NOMO-1 treated with DMSO at 0.1 percent for 48 hours (cell line): Measurements from ENCODE around the gene MIOX.
A peak's percentile ranks its signal among the peaks of the same experiment; 100 is the strongest.

Source experiments
- DNase-seq: peaks from one replicate; lab custom pipeline; 2025; ENCODE audit not compliant: unreplicated experiment; lab: John Stamatoyannopoulos, UW

Gene MIOX

GRCh38 chr22:50489363-50490243 is 2.9 kb downstream of the MIOX start:
- DNase-seq, result no peak

GRCh38 chr22:50490531-50491308 is 4.1 kb downstream of the MIOX start:
- DNase-seq, result no peak

- DNase-seq, result no peak
Observed at GRCh38 chr22:50497093-50497492, 10.4 kb downstream of the MIOX start.

- peak; percentile 58 for DNase-seq
Observed at GRCh38 chr22:50498322-50498890, 11.7 kb downstream of the MIOX start.

DNA sequence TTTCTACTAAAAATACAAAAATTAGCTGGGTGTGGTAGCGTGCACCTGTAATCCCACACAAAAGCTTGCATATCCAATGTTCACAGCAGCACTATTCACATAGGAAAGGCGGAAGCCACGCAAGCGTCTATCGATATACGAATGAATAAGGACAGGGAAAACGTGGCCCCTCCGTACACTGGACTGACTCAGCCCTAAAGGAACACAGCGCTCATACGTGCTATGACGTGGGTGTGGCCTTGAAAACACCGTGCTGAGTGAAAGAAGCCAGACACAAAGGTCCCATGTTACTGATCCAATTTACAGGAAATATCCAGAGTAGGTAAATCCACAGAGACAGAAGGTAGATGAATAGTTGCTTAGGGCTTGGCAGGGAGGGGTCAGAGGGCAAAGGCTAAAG is 13.8 kb downstream of the MIOX start:
- DNase-seq, result no peak

DNA sequence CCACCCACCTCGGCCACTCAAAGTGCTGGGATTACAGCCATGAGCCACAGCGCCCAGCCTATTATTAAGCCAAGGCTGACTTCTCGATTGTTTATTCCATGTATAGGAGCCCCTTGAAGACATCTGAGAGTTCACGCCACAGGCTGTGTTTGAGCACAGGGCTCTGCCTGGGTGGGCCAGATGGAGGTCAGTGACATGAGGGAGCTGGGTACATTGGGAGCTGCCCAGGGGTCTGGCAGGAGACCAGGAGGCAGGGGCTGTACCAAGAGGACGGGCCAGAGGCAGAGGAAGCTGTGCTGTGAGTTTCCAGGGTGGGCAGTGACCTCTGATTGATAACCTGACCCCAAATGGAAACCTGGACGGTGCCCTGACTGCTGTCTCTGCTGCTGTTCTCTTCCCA is 15.4 kb downstream of the MIOX start:
- DNase-seq, result no peak

GRCh38 chr22:50502628-50503474 is 16.2 kb downstream of the MIOX start:
- no peak for DNase-seq

- no peak for DNase-seq
Observed at GRCh38 chr22:50503475-50504145, 17.0 kb downstream of the MIOX start.

DNA sequence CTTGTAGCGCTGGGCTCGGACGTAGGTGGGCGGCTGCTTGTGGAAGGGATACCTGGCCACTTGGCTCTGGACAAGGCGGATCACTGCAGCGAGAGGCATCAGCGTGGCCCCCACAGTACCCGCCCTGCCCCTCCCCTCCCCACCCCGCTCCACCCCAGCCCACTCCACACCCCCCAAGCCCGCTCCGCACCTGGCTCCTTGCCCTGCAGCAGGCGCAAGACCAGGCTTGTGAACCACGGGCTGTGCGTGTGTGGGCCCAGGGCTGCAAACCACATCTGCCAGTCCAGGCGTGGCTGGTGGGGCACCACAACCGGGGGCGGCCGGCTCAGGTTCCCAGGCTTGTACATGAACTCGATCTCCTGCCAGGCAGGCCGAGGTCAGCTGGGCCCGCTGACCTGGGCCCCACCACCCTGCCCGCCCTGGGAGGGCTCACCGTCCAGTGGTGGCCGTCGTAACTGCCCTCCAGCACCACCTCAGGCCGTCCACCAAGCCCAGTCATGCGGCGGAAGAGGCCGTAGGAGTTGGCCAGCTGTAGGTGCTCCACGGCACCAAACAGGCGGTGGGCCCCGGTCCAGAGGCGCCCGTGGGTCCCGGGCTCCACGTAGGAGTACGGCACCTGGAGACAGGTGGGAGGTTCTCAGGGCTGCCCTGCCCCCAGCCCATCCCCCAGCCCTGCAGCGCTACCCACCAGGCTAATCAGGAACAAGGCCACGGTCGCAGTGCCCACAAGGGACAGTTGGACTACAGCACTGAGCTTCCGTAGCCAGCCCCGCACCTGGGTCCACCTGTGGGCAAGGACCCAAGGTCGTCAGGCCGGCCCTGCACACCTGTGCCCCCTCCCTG is 17.9 kb downstream of the MIOX start:
- no peak for DNase-seq

DNA sequence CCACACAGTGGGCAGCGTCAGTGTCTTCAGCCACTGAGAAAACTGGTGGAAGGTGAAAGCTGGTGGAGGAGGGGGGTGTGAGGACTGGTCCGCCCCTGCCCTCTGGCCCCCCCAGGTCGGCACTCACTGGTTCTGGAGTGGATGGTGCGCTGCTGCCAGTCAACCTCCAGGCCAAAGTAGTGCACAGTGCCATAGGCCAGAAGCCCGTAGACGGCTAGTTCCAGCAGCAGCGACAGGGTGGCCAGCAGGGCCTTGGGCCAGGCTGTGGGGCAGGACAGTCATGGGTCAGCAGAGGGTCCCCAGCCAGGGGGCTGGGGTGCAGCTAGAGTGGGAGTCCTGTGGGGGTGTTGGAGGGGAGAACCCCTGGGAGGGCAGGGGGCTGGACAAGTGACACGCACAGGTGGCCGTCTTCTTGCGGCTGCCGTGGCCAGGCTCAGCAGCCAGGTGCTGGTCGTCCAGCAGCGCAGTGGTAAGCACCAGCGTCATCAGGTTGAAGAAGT is 18.7 kb downstream of the MIOX start:
- no peak for DNase-seq

DNA sequence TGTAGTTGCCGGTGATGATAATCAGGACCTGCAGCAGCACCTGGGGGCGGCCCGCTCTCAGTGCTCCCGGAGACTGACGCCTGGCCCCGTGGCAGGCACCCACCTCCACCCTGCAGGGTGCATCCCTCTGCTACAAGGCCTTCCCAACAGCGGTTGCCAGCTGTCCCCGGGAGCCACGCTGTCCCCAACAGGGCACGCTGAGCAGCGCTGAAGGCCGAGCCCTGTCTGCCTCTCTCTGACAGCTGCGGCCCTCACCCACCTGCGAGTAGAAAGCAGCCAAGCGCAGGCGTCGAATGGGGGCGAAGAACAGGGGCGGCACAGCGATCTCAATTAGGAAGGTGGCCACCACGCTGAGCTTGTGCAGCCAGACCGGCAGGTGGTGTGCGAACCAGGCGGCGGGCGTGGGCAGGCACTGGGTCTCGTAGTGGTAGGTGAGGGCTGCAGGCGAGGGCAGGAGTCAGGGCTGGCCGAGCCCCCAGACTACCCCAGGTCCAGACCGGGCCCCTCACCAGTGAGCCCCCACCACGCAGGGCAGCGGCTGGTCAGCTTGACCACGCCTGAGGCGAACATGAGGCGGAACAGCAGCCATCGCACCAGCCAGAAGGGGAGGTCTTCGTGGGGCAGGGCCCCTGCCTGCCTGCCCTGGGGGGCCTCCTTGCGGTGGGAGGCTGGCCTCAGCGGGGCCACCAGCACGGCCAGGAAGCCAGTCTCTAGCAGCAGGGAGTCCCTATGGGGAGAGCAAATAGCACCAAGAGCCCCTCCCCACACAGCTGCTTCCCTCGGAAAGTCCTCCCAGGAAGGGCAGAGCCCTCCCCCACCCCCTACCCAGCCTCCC is 19.3 kb downstream of the MIOX start:
- DNase-seq, result no peak

GRCh38 chr22:50506611-50507420 is 20.2 kb downstream of the MIOX start:
- DNase-seq, result no peak

DNA sequence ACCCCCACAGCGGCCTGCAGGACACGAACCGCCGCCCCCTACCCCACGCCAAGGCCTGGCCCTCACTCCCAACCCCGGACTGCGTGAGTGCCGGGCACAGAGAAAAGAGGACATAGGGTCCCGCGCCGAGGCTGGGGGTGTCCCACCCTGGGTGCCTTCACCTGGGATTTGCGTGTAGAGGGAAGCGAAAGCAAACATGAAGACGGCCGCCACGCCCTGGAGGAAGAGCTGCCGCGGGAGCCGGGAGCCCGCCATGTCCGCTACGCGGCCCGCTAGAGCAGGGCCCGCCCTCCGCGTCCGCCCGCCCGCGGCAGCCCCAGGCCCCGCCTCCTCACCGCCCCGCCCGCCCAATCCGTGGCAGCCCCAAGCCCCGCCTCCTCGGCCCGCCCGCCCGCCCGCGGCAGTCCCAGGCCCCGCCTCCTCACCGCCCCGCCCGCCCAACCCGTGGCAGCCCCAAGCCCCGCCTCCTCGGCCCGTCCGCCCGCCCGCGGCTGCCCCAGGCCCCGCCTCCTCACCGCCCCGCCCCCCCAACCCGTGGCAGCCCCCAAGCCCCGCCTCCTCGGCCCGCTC is 20.8 kb downstream of the MIOX start, which contains the start of gene LMF2:
TSS of gene LMF2 (minus strand) at position 282 of the 570 bp plus-strand sequence. CDS start at position 255, 27 bp downstream.
- peak; percentile 89 for DNase-seq

DNA sequence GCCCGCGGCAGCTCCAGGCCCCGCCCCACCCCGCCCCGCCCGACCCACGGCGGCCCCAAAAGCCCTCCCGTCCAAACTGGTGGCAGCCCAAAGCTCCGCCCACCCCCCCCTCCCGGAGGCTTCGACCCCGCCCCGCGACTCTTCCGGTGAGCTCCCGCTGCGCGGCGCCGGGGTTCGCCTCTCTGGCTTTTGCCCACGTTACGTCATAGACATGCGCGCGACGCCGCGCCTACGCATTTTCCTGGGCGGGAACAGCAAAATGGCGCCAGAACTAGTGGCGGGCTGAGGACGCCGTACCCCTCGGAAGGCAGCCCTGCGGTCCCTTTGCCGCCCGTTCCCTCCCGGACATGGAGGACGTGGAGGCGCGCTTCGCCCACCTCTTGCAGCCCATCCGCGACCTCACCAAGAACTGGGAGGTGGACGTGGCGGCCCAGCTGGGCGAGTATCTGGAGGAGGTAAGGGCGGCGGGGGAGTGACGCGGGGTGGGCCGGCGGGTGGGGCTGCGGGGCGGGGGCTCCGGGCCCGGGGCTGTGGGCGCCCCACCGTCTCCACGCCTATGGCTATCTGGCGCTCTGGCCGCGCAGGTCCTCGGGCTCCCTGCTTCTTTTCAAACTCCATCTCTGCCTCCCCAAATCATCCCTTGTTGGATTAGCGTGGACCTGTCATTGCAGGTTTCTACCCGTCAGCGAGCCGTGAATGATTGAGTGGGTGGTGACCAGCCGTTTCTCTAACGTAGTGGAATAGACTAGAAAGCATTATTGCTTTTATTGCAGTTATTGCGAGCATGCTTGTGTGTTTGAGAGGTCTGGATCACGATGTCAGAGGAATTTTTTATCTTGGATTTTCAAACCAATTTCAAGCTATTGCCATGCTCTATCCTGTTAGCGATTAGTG is 21.6 kb downstream of the MIOX start, which contains the start of gene NCAPH2:
TSS of gene NCAPH2 (plus strand) at position 234 of the 894 bp plus-strand sequence. CDS start at position 348, 114 bp downstream.
- DNase-seq, result peak; percentile 93

DNA sequence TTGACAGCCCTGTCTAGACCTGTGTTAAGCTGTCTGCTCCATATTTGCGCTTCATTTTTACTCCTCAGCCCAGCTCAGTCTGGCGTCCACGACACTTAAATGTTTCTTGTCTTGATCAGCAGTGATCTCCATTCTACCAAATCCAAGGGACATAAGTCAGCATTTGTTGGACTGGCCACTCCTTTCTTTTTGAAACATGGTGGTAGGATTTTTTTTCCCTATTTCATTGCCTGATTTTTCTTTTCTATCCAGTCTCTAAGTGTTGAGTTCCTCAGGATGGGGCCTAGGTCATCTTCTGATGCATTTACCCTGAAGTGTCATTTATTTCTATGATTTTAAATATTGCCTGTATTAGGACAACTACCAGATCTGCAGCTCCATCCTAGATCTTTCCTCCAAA is 22.2 kb downstream of the MIOX start:
- DNase-seq, result no peak

DNA sequence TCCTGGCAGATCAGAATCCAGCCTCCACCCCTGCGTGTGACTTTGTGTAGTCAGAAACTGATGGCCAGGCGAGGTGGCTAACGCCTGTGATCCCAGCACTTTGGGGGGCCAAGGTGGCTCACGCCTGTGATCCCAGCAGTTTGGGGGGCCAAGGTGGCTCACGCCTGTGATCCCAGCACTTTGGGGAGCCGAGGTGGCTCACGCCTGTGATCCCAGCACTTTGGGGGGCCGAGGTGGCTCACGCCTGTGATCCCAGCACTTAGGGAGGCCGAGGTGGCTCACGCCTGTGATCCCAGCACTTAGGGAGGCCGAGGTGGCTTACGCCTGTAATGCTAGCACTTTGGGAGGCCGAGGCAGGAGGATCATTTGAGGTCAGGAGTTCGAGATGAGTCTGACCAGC is 26.5 kb downstream of the MIOX start:
- no peak for DNase-seq
